ENCODE measurements around the gene KHDRBS1.
A peak's percentile ranks its signal among the peaks of the same experiment; 100 is the strongest.

Gene KHDRBS1

DNA sequence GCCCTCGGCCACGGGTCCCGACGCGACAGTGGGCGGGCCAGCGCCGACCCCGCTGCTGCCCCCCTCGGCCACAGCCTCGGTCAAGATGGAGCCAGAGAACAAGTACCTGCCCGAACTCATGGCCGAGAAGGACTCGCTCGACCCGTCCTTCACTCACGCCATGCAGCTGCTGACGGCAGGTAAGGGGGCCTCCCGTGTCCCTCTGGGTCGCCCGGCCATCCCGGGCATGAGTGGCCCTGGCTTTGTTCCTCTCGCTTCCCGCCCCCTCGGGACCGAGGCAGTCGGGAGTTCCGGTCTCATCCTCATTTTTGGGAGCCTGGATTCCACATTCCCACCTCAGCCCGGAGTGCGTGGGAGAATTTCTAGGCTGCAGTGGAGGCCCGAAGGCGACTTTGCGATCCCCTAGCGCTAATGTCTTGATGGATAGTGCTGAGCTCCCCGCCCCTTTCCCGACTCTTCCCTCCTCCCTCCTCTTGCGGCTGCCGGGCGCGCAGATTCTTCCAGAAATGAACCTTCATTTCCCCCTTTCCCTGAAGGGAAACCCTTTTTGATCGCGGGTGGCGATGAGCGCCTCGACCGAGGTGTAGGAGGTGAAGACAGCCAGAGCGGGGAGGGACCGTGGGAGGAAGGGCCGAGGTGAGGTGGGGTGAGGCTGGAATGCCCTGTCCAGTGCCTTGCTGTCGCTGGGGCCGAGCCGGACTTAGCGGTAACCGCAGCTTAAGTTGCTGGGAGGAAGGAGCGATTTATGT lies 705 bp downstream of the KHDRBS1 start (continued):
- TF ChIP-seq PRDM10 (tag by site-specific recombination; IDR thresholded peaks at IDR 0.05) (peak; percentile 60), ZFP37 (tag by site-specific recombination; IDR thresholded peaks at IDR 0.05) (0 out of 2 replicates have a peak, but pooled peaks have one; percentile 15), ZXDB (tag by site-specific recombination; IDR thresholded peaks at IDR 0.05) (peak; percentile 32; the same call in 1 of the 2 replicates), KLF9 (tag by site-specific recombination; IDR thresholded peaks at IDR 0.05; ENCODE audit: low read depth) (peak; percentile 73; the same call in 1 of the 2 replicates), SP2 (tag by site-specific recombination; IDR thresholded peaks at IDR 0.05) (peak; percentile 64), GLIS2 (tag by site-specific recombination; IDR thresholded peaks at IDR 0.05) (peak; percentile 55; the same call in 1 of the 2 replicates), ZNF76 (tag by site-specific recombination; IDR thresholded peaks at IDR 0.05; ENCODE audit: borderline replicate concordance, low read depth) (peak; percentile 86), ZNF837 (tag by site-specific recombination; IDR thresholded peaks at IDR 0.05) (no peak), ZNF366 (tag by site-specific recombination; conservative IDR thresholded peaks at IDR 0.05) (peak; percentile 58; the same call in 1 of the 2 replicates), ZNF335 (tag by site-specific recombination; conservative IDR thresholded peaks at IDR 0.05) (peak; percentile 44), PBX3 (CRISPR knock-in tag; IDR thresholded peaks at IDR 0.05) (no peak), ZNF121 (tag by site-specific recombination; IDR thresholded peaks at IDR 0.05) (peak; percentile 28; the same call in 1 of the 2 replicates), ZBTB20 (tag by site-specific recombination; IDR thresholded peaks at IDR 0.05) (peak; percentile 29; the same call in 1 of the 2 replicates), ZBTB17 (tag by site-specific recombination; IDR thresholded peaks at IDR 0.05) (peak; percentile 96), SP7 (tag by site-specific recombination; IDR thresholded peaks at IDR 0.05) (peak; percentile 30), YY1 (tag by site-specific recombination; IDR thresholded peaks at IDR 0.05) (0 out of 2 replicates have a peak, but pooled peaks have one; percentile 54), ZNF677 (tag by site-specific recombination; IDR thresholded peaks at IDR 0.05) (no peak), ZNF660 (tag by site-specific recombination; IDR thresholded peaks at IDR 0.05) (0 out of 2 replicates have a peak, but pooled peaks have one; percentile 14)
- TF ChIP-seq, protein P1, sequence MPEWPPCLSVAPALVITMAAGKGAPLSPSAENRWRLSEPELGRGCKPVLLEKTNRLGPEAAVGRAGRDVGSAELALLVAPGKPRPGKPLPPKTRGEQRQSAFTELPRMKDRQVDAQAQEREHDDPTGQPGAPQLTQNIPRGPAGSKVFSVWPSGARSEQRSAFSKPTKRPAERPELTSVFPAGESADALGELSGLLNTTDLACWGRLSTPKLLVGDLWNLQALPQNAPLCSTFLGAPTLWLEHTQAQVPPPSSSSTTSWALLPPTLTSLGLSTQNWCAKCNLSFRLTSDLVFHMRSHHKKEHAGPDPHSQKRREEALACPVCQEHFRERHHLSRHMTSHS (tag by site-specific recombination; IDR thresholded peaks at IDR 0.05) = no peak

- Histone ChIP-seq H3K4me3 (ENCODE audit: low read depth, low read length) (peak overlapping the region; percentile 95), H3K9me3 (ENCODE audit: control insufficient read depth, insufficient read depth, low read depth, low read length) (no peaks in the 10 kb centered on the region), H3K4me1 (ENCODE audit: control insufficient read depth, insufficient read depth, low read length) (peaks cover 2% of the 10 kb centered on the region; the same call in 1 of the 2 replicates), H3K27ac (ENCODE audit: extremely low read depth, low read depth, low read length) (peak overlapping the region; percentile 81; the same call in 1 of the 2 replicates), H3K36me3 (ENCODE audit: control insufficient read depth in 2 of 2, insufficient read depth in 1 of 2, low read length in 2 of 2) (peaks cover 0 to 13% of the 10 kb centered on the region in 2 experiments; a peak in 2 of 3 replicates)
- ChIA-PET CTCF (interaction anchor here (0.7 to 2.2 kb wide), 3 partner anchors 11 to 171 kb away, joined by 3 to 14 read pairs (median 3); no protein-coding TSS in a partner anchor), POLR2A (interaction anchor here (0.7 to 2.5 kb wide), 7 partner anchors 10 to 82 kb away, joined by 3 to 14 read pairs (median 4); partner anchors contain the start of gene TMEM39B)
- TF ChIP-seq ZNF366 (tag by site-specific recombination; conservative IDR thresholded peaks at IDR 0.05) (peak; percentile 39; the same call in 1 of the 2 replicates), GLIS1 (tag by site-specific recombination; IDR thresholded peaks at IDR 0.05) (peak; percentile 75), ZNF629 (tag by site-specific recombination; IDR thresholded peaks at IDR 0.05) (no peak), ZNF518A (tag by site-specific recombination; conservative IDR thresholded peaks at IDR 0.05; ENCODE audit: low read depth) (no peak), PRDM1 (tag by site-specific recombination; IDR thresholded peaks at IDR 0.05) (peak; percentile 86), ZNF239 (tag by site-specific recombination; IDR thresholded peaks at IDR 0.05) (no peak), ZNF585B (tag by site-specific recombination; IDR thresholded peaks at IDR 0.05) (no peak)
Measured at GRCh38 chr1:32014948-32015273, 1.2 kb downstream of the KHDRBS1 start.
